GM21737 (cell line): ENCODE results near the gene LARP4.
"Not testable (repeated sequence)": the region's sequence is repeated elsewhere in the genome, so short reads cannot be mapped to it uniquely, and the experiment has no call there.

Experiments
- ATAC-seq: cut with Tn5 transposase; IDR thresholded peaks from one replicate; pipeline ENCODE4 v1.9.1; 2021; ENCODE audit warnings: mild to moderate bottlenecking, moderate library complexity; ENCODE audit not compliant: unreplicated experiment

The LARP4 gene

GRCh38 chr12:50467439-50467838 is 66.8 kb downstream of the LARP4 start:
- no peak for ATAC-seq

GRCh38 chr12:50477241-50477832 is 76.7 kb downstream of the LARP4 start:
- ATAC-seq: no peak

- no peak for ATAC-seq
Observed at GRCh38 chr12:50482571-50482970, 81.9 kb downstream of the LARP4 start.

- ATAC-seq: no peak
Observed at GRCh38 chr12:50483488-50483887, 82.8 kb downstream of the LARP4 start.

GRCh38 chr12:50488801-50489200 is 88.1 kb downstream of the LARP4 start:
- no peak for ATAC-seq

GRCh38 chr12:50498119-50498518 is 97.4 kb downstream of the LARP4 start:
- ATAC-seq: not testable (repeated sequence)

GRCh38 chr12:50504798-50505674 is 104.4 kb downstream of the LARP4 start, which contains the start of gene DIP2B:
TSS of gene DIP2B (plus strand) at chr12:50504985. CDS start at chr12:50505141, 156 bp downstream.
- peak; percentile 78 for ATAC-seq

GRCh38 chr12:50505675-50506530 is 105.2 kb downstream of the LARP4 start:
- ATAC-seq: peak; percentile 10

GRCh38 chr12:50506753-50507473 is 106.2 kb downstream of the LARP4 start:
- ATAC-seq: no peak

GRCh38 chr12:50507474-50507838 is 106.8 kb downstream of the LARP4 start:
- no peak for ATAC-seq

GRCh38 chr12:50507930-50508329 is 107.2 kb downstream of the LARP4 start:
- no peak for ATAC-seq

- ATAC-seq: no peak
Observed at GRCh38 chr12:50508414-50508813, 107.7 kb downstream of the LARP4 start.

- no peak for ATAC-seq
Observed at GRCh38 chr12:50508970-50509663, 108.4 kb downstream of the LARP4 start.

GRCh38 chr12:50514526-50515276 is 114.0 kb downstream of the LARP4 start:
- no peak for ATAC-seq

- no peak for ATAC-seq
Observed at GRCh38 chr12:50515587-50515986, 114.9 kb downstream of the LARP4 start.

GRCh38 chr12:50517421-50518048 is 116.8 kb downstream of the LARP4 start:
- ATAC-seq: peak; percentile 52

GRCh38 chr12:50518090-50518489 is 117.4 kb downstream of the LARP4 start:
- ATAC-seq: no peak

- no peak for ATAC-seq
Observed at GRCh38 chr12:50519353-50519752, 118.7 kb downstream of the LARP4 start.
